GM19023 (cell line): ENCODE results near the gene C2orf78.
A peak's percentile ranks its signal among the peaks of the same experiment; 100 is the strongest.
"Not testable (repeated sequence)": the region's sequence is repeated elsewhere in the genome, so short reads cannot be mapped to it uniquely, and the experiment has no call there.

Experiments used
- ATAC-seq: cut with Tn5 transposase; IDR thresholded peaks from one replicate; pipeline ENCODE4 v1.9.1; 2021; ENCODE audit warnings: mild to moderate bottlenecking, moderate library complexity; ENCODE audit not compliant: unreplicated experiment

Gene C2orf78

GRCh38 chr2:73783883-73784282 is at the start of gene C2orf78:
TSS of gene C2orf78 (plus strand) at chr2:73784183. CDS start at chr2:73784310, 127 bp downstream.
- not testable (repeated sequence) for ATAC-seq

- ATAC-seq = no peak
Observed at GRCh38 chr2:73736378-73736777, 47.6 kb upstream of the C2orf78 start.

GRCh38 chr2:73736855-73737779 is 46.9 kb upstream of the C2orf78 start, which contains the start of gene TPRKB:
TSS of gene TPRKB (minus strand) at chr2:73737345. CDS start at chr2:73734569, 2,776 bp downstream.
- peak; percentile 96 for ATAC-seq

GRCh38 chr2:73739101-73739500 is 44.9 kb upstream of the C2orf78 start:
- ATAC-seq = no peak

- no peak for ATAC-seq
Observed at GRCh38 chr2:73740767-73741166, 43.2 kb upstream of the C2orf78 start.

- ATAC-seq = no peak
Observed at GRCh38 chr2:73746015-73746876, 37.7 kb upstream of the C2orf78 start.

GRCh38 chr2:73746877-73747208 is 37.1 kb upstream of the C2orf78 start:
- no peak for ATAC-seq

GRCh38 chr2:73749314-73749713 is 34.7 kb upstream of the C2orf78 start:
- no peak for ATAC-seq

GRCh38 chr2:73754332-73754731 is 29.7 kb upstream of the C2orf78 start:
- ATAC-seq = not testable (repeated sequence)

- no peak for ATAC-seq
Observed at GRCh38 chr2:73759285-73759764, 24.7 kb upstream of the C2orf78 start.

GRCh38 chr2:73759904-73760303 is 24.1 kb upstream of the C2orf78 start:
- ATAC-seq = no peak

- no peak for ATAC-seq
Observed at GRCh38 chr2:73762571-73762970, 21.4 kb upstream of the C2orf78 start.

- no peak for ATAC-seq
Observed at GRCh38 chr2:73764945-73765344, 19.0 kb upstream of the C2orf78 start.

- no peak for ATAC-seq
Observed at GRCh38 chr2:73766349-73766748, 17.6 kb upstream of the C2orf78 start.

GRCh38 chr2:73766994-73767393 is 17.0 kb upstream of the C2orf78 start:
- ATAC-seq = no peak

- no peak for ATAC-seq
Observed at GRCh38 chr2:73770725-73771124, 13.3 kb upstream of the C2orf78 start.

GRCh38 chr2:73772819-73773218 is 11.2 kb upstream of the C2orf78 start:
- ATAC-seq = no peak

- no peak for ATAC-seq
Observed at GRCh38 chr2:73776381-73776780, 7.6 kb upstream of the C2orf78 start.

GRCh38 chr2:73776869-73777519 is 7.0 kb upstream of the C2orf78 start:
- no peak for ATAC-seq

- not testable (repeated sequence) for ATAC-seq
Observed at GRCh38 chr2:73778867-73779466, 5.0 kb upstream of the C2orf78 start.
